GM19467 (cell line): ENCODE measurements around the gene CLK2.

Experiments
- ATAC-seq: cut with Tn5 transposase; IDR thresholded peaks from one replicate; pipeline ENCODE4 v1.9.1; 2021; ENCODE audit warnings: mild to moderate bottlenecking, moderate library complexity; ENCODE audit not compliant: unreplicated experiment

Gene CLK2

GRCh38 chr1:155273343-155274245 lies at the start of gene CLK2:
CLK2 (minus strand) TSS chr1:155273504; CDS start chr1:155270977, 2,527 bp downstream.
- peak; percentile 60 for ATAC-seq

- ATAC-seq: no peak
These were observed 49.3 kb upstream of the CLK2 start for GRCh38 chr1:155322571-155322952.

- no peak for ATAC-seq
These were observed 48.6 kb upstream of the CLK2 start for GRCh38 chr1:155321639-155322503.

- no peak for ATAC-seq
These were observed 47.6 kb upstream of the CLK2 start, which contains the start of gene RUSC1 for GRCh38 chr1:155320661-155321617. RUSC1 (plus strand) TSS chr1:155320894; CDS start chr1:155321774, 880 bp downstream.

- ATAC-seq: no peak
These were observed 46.9 kb upstream of the CLK2 start for GRCh38 chr1:155320252-155320651.

- ATAC-seq: no peak
These were observed 46.2 kb upstream of the CLK2 start for GRCh38 chr1:155319536-155319935.

- ATAC-seq: no peak
These were observed 44.8 kb upstream of the CLK2 start for GRCh38 chr1:155318082-155318481.

GRCh38 chr1:155316922-155317321 lies 43.6 kb upstream of the CLK2 start:
- ATAC-seq: no peak

GRCh38 chr1:155313261-155313660 lies 40.0 kb upstream of the CLK2 start:
- ATAC-seq: no peak

- ATAC-seq: no peak
These were observed 36.2 kb upstream of the CLK2 start for GRCh38 chr1:155309423-155310021.

- ATAC-seq: peak; percentile 91
These were observed 35.5 kb upstream of the CLK2 start, which contains the start of gene FDPS for GRCh38 chr1:155308493-155309422. FDPS (plus strand) TSS chr1:155308866; CDS start chr1:155309790, 924 bp downstream.

GRCh38 chr1:155307247-155307740 lies 34.0 kb upstream of the CLK2 start:
- no peak for ATAC-seq

GRCh38 chr1:155305881-155306391 lies 32.6 kb upstream of the CLK2 start:
- no peak for ATAC-seq

- no peak for ATAC-seq
These were observed 31.3 kb upstream of the CLK2 start for GRCh38 chr1:155304558-155305063.

- ATAC-seq: no peak
These were observed 28.1 kb upstream of the CLK2 start, which contains the start of gene PKLR for GRCh38 chr1:155301342-155301841. PKLR (minus strand) TSS chr1:155301438; CDS start chr1:155301395, 43 bp downstream.

GRCh38 chr1:155300553-155301329 lies 27.4 kb upstream of the CLK2 start:
- no peak for ATAC-seq

- ATAC-seq: no peak
These were observed 26.7 kb upstream of the CLK2 start for GRCh38 chr1:155300024-155300423.
